ENCODE data around the gene IL31RA. TPM values are rescaled to one million over a fixed set of nuclear protein-coding genes. Genes with fewer than 3 reads are reported as not detected.

The IL31RA gene
- total RNA-seq, 1 donor: 0.43 TPM

DNA sequence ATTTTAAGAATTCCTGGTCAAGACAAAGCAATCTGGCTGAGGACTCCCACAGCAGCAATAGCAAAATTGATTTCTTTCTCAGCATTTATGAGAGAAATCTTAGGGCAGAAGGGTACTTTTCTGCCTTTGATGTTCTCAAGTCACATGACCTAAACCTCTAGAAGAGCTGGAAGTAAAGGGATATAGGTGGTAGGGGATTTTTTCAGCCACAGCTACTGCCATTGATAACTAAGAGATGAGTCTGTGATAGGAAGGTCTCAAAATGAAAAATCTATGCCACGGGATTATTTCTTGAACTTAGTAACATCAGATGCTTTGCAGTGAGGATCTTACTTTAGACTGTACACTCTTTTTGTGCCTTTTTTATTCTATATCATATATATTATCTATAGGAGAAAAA lies 108.1 kb downstream of the IL31RA start:
- TF ChIP-seq, protein P1, sequence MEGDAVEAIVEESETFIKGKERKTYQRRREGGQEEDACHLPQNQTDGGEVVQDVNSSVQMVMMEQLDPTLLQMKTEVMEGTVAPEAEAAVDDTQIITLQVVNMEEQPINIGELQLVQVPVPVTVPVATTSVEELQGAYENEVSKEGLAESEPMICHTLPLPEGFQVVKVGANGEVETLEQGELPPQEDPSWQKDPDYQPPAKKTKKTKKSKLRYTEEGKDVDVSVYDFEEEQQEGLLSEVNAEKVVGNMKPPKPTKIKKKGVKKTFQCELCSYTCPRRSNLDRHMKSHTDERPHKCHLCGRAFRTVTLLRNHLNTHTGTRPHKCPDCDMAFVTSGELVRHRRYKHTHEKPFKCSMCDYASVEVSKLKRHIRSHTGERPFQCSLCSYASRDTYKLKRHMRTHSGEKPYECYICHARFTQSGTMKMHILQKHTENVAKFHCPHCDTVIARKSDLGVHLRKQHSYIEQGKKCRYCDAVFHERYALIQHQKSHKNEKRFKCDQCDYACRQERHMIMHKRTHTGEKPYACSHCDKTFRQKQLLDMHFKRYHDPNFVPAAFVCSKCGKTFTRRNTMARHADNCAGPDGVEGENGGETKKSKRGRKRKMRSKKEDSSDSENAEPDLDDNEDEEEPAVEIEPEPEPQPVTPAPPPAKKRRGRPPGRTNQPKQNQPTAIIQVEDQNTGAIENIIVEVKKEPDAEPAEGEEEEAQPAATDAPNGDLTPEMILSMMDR (IDR thresholded peaks at IDR 0.05; ENCODE audit: insufficient read depth, low read depth, low read length): no peak
- no peak overlapping the region for H3K4me3 ChIP-seq (ENCODE audit: low read depth, low read length)

DNA sequence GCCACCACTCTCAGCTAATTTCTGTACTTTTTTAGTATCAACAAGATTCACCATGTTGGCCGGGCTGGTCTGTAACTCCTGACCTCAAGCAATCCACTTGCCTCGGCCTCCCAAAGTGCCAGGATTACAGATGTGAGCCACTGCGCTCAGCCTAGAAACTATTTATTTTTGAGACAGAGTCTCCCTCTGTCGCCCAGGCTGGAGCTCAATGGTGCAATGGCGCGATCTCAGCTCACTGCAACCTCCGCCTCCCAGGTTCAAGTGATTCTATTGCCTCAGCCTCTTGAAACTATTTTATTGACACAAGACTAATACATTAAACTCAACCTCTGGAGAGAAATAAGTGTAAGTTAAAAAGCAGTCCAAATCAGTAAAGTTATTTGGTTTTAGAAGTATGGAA lies 109.6 kb downstream of the IL31RA start:
- no peak for DNase-seq (ENCODE audit: low read depth)
- TF ChIP-seq, protein P1 (IDR thresholded peaks at IDR 0.05; ENCODE audit: insufficient read depth, low read depth, low read length): no peak
- no peak overlapping the region for H3K4me3 ChIP-seq (ENCODE audit: low read depth, low read length)

More for the DNA sequence above, 108.1 kb downstream of the IL31RA start:
- no peak for DNase-seq (ENCODE audit: low read depth)

DNA sequence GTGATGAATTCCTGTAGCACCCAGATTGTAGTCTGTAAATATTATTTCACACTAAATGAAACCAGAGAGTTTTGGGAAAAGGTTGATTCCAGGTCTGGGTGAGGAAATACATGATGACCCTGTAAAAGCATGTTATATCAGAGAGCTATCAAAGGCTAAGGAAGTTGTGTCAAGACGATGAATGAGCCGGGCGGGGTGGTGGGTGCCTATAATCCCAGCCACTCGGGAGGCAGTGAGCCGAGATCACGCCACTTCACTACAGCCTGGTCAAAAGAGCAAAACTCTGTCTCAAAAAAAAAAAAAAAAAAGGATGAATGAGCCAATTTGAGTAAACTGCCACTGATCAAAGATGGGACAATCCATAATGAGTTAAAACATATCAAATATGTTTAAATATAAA lies 114.4 kb downstream of the IL31RA start:
- no peak for DNase-seq (ENCODE audit: low read depth)
- TF ChIP-seq, protein P1 (IDR thresholded peaks at IDR 0.05; ENCODE audit: insufficient read depth, low read depth, low read length): no peak
- H3K4me3 ChIP-seq (ENCODE audit: low read depth, low read length): no peak overlapping the region

- H3K4me3 ChIP-seq (ENCODE audit: low read depth, low read length): no peak overlapping the region
- no peak for DNase-seq (ENCODE audit: low read depth)
- TF ChIP-seq, protein P1 (IDR thresholded peaks at IDR 0.05; ENCODE audit: insufficient read depth, low read depth, low read length): no peak
Measured at GRCh38 chr5:55966284-55966683, 115.1 kb downstream of the IL31RA start.

- DNase-seq (ENCODE audit: low read depth): peak; percentile 34
- H3K4me3 ChIP-seq (ENCODE audit: low read depth, low read length): no peak overlapping the region
- TF ChIP-seq, protein P1 (IDR thresholded peaks at IDR 0.05; ENCODE audit: insufficient read depth, low read depth, low read length): no peak
Measured at GRCh38 chr5:55969956-55970355, 118.8 kb downstream of the IL31RA start.

Small RNA genes lying within 50 kb of the gene (small RNA-seq; reads per million reads assigned to genes)
- not detected for gene AC016596.1

Other genes starting within 250 kb of the IL31RA start
- gene SLC38A9, start 139.0 kb upstream of the IL31RA start, total RNA-seq: 32.2 and 52.7 TPM in 2 replicates
- gene DDX4, start 113.3 kb upstream of the IL31RA start, total RNA-seq: not detected in 2 replicates
- gene IL6ST, start 143.6 kb downstream of the IL31RA start, total RNA-seq: 281 and 557 TPM in 2 replicates